Endothelial cell of umbilical vein (primary cell): ENCODE data around the gene ZBP1. TPM values are rescaled to one million over a fixed set of nuclear protein-coding genes. Genes with fewer than 3 reads are reported as not detected.

Experiments
- BruUV-seq: library from RNA; stranded (reverse); fragments of 400-500 nt; replicated peaks from 2 replicates; lab custom pipeline; 2021; lab: Mats Ljungman, UMichigan
- CTCF ChIA-PET: fragments of 300-600, 350-600 bp; sonication (Branson Sonifier 250); formaldehyde crosslinking; loops from one replicate; lab custom pipeline; 2021; ENCODE audit warnings: antibody characterized with exemption, inconsistent platforms; lab: Charles Lee
- POLR2A ChIA-PET: fragments of 300-600, 350-600 bp; sonication (Branson Sonifier 250); formaldehyde crosslinking; loops from one replicate; lab custom pipeline; 2021; ENCODE audit warnings: antibody characterized with exemption, inconsistent platforms; lab: Charles Lee
- DNase-seq: peaks from one replicate; pipeline ENCODE4 v3.0.0-alpha.2; 2011; ENCODE audit warnings: low read depth, low spot score
- FAIRE-seq: peaks from 2 replicates; lab custom pipeline; 2011; peaks lifted over from hg19 to GRCh38; lab: Jason Lieb, UNC
- H2AFZ ChIP-seq: 2 replicates; pipeline ENCODE4 v1.6.0; 2012; ENCODE audit warnings: low read depth, low read length, control low read depth, inconsistent platforms
- H3K27ac ChIP-seq: 2 replicates; pipeline ENCODE4 v1.5.1; 2011; ENCODE audit warnings: low read depth, mild to moderate bottlenecking, control low read depth, low read length, moderate library complexity; ENCODE audit not compliant: insufficient read depth
- H3K27me3 ChIP-seq, 2 experiments: 2 replicates each; pipeline versions ENCODE4 v1.6.0 to v1.6.1; 2011; ENCODE audit warnings: low read length in 2 of 2, mixed read lengths in 1 of 2; ENCODE audit not compliant: control insufficient read depth in 2 of 2, insufficient read depth in 2 of 2
- H3K36me3 ChIP-seq, 2 experiments: 2 replicates in 1 of 2; 3 replicates in 1 of 2; pipeline ENCODE4 v1.5.1; 2011; ENCODE audit warnings: low read length in 2 of 2, mild to moderate bottlenecking in 1 of 2, moderate library complexity in 1 of 2; ENCODE audit not compliant: control insufficient read depth in 2 of 2, insufficient read depth in 2 of 2; ENCODE audit errors: extremely low read depth in 1 of 2
- H3K4me1 ChIP-seq: 3 replicates; pipeline ENCODE4 v1.5.1; 2011; ENCODE audit warnings: mild to moderate bottlenecking, low read length; ENCODE audit not compliant: control insufficient read depth, insufficient read depth; ENCODE audit errors: extremely low read depth
- H3K4me2 ChIP-seq: 2 replicates; pipeline ENCODE4 v1.6.1; 2011; ENCODE audit warnings: low read length, control low read depth, mixed read lengths; ENCODE audit not compliant: insufficient read depth
- H3K4me3 ChIP-seq, 3 experiments: fragments of 200-600 bp in 1 of 3; sonication (generic), shearing (Covaris generic) in 1 of 3; replicated peaks in 1 of 3; 2 replicates each; pipeline ENCODE4 v1.5.1; 2011 to 2016; ENCODE audit warnings: control low read depth in 3 of 3, low read length in 3 of 3, mild to moderate bottlenecking in 2 of 3, inconsistent platforms in 1 of 3, low read depth in 1 of 3, moderate library complexity in 1 of 3; ENCODE audit not compliant: insufficient read depth in 1 of 3
- H3K79me2 ChIP-seq: 2 replicates; pipeline ENCODE4 v1.6.0; 2012; ENCODE audit warnings: low read length, inconsistent platforms; ENCODE audit not compliant: control insufficient read depth, insufficient read depth
- H3K9ac ChIP-seq: replicated peaks from 2 replicates; pipeline ENCODE3; 2011; ENCODE audit warnings: low read length, control low read depth; ENCODE audit not compliant: insufficient read depth; ENCODE audit errors: extremely low read depth
- H3K9me1 ChIP-seq: replicated peaks from 3 replicates; pipeline ENCODE4 v1.6.0; 2011; ENCODE audit warnings: mild to moderate bottlenecking, low read length; ENCODE audit not compliant: control insufficient read depth, insufficient read depth; ENCODE audit errors: extremely low read depth
- H3K9me3 ChIP-seq: replicated peaks from 2 replicates; pipeline ENCODE4 v1.5.1; 2012; ENCODE audit warnings: low read length, inconsistent platforms; ENCODE audit not compliant: control insufficient read depth, insufficient read depth
- H4K20me1 ChIP-seq: replicated peaks from 2 replicates; pipeline ENCODE3; 2011; ENCODE audit warnings: mild to moderate bottlenecking, low read length; ENCODE audit not compliant: control insufficient read depth, insufficient read depth; ENCODE audit errors: extremely low read depth
- CTCF ChIP-seq, 2 donors: IDR thresholded peaks; 1 replicate in 1 of 2; 2 replicates in 1 of 2; pipeline ENCODE4 v1.5.1; 2011; ENCODE audit warnings: low read length in 2 of 2, mild to moderate bottlenecking in 2 of 2, moderate library complexity in 2 of 2, control low read depth in 1 of 2, inconsistent platforms in 1 of 2, low read depth in 1 of 2; ENCODE audit not compliant: insufficient read depth in 1 of 2; ENCODE audit errors: extremely low read depth in 1 of 2
- EZH2 ChIP-seq: IDR thresholded peaks from 2 replicates; pipeline ENCODE4 v1.6.1; 2012; ENCODE audit warnings: borderline replicate concordance, low read depth, mild to moderate bottlenecking, moderate library complexity, low read length, inconsistent platforms; ENCODE audit not compliant: severe bottlenecking
- FOS ChIP-seq: IDR thresholded peaks from 2 replicates; pipeline ENCODE4 v1.6.1; 2011; ENCODE audit warnings: mild to moderate bottlenecking, low read length, moderate library complexity, borderline replicate concordance; ENCODE audit not compliant: insufficient read depth
- GATA2 ChIP-seq: IDR thresholded peaks from 2 replicates; pipeline ENCODE4 v1.7.0; 2011; ENCODE audit warnings: low read depth, mild to moderate bottlenecking, moderate library complexity, mixed read lengths, low read length; ENCODE audit not compliant: insufficient read length, insufficient read depth
- JUN ChIP-seq: IDR thresholded peaks from 2 replicates; pipeline ENCODE4 v1.6.1; 2011; ENCODE audit warnings: borderline replicate concordance, low read depth; ENCODE audit not compliant: insufficient read length, insufficient read depth
- MAX ChIP-seq: IDR thresholded peaks from 2 replicates; pipeline ENCODE4 v1.6.1; 2011; ENCODE audit not compliant: insufficient read depth, insufficient read length
- MYC ChIP-seq: IDR thresholded peaks from one replicate; pipeline ENCODE4 v1.6.1; 2011; ENCODE audit warnings: mild to moderate bottlenecking, low read depth, low read length
- POLR2A ChIP-seq: IDR thresholded peaks from 2 replicates; pipeline ENCODE4 v1.6.1; 2012; ENCODE audit warnings: low read depth, mild to moderate bottlenecking, control low read depth, low read length
- POLR2AphosphoS5 ChIP-seq: IDR thresholded peaks from 2 replicates; pipeline ENCODE4 v1.6.1; 2012; ENCODE audit warnings: low read depth, mild to moderate bottlenecking, control low read depth, low read length, moderate library complexity; ENCODE audit not compliant: insufficient read depth
- dilution Hi-C: fragments of 300-500 bp; cut with MboI; formaldehyde crosslinking; loops from one replicate; pipeline ENCODE4 v1.15.0; 2019; ENCODE audit warnings: low sequenced_read_pairs; ENCODE audit not compliant: extremely low pct_ligation_motif_present
- intact Hi-C: fragments of 100-400 bp; cut with micrococcal nuclease; formaldehyde crosslinking; loops from one replicate; pipeline ENCODE4 v1.10.0; 2022
- polyA plus RNA-seq, 4 experiments: library from polyadenylated mRNA; depleted of rRNA in 3 of 4; stranded (reverse) in 3 of 4; unstranded in 1 of 4; fragments of >200 nt; gene quantifications; 2 replicates each; pipeline versions ENCODE4 v1.2.1 to v1.2.3, GENCODE V29; 2011 to 2012; ENCODE audit warnings: missing spikeins in 1 of 4
- total RNA-seq: library from RNA; stranded (reverse); gene quantifications from 2 replicates; pipeline ENCODE4 v1.2.3, GENCODE V29; 2021

ZBP1 gene
- total and polyA plus RNA-seq, 2 donors (not counting 3 experiments of a cell fraction or from before 2014, with no cell fraction given): not detected

- BruUV-seq: no TSS peak
Measured at GRCh38 chr20:57598060-57598459, 22.2 kb downstream of the ZBP1 start.

More at GRCh38 chr20:57598060-57598459, 22.2 kb downstream of the ZBP1 start:
- Histone ChIP-seq H3K4me3 (no peak overlapping the region), H2AFZ (no peak overlapping the region), H3K4me1 (no peaks in the 10 kb centered on the region), H3K9ac (no peak overlapping the region), H3K9me3 (no peaks in the 10 kb centered on the region), H3K4me2 (no peak overlapping the region), H3K27me3 (peaks cover 2% of the 10 kb centered on the region in 2 experiments), H3K36me3 (no peaks in the 10 kb centered on the region), H3K27ac (no peak overlapping the region), H3K9me1 (no peaks in the 10 kb centered on the region), H4K20me1 (no peaks in the 10 kb centered on the region), H3K79me2 (no peaks in the 10 kb centered on the region)
- TF ChIP-seq MAX (no peak), EZH2 (no peak), POLR2A (no peak), FOS (no peak), CTCF (IDR thresholded peaks at IDR 0.05; ENCODE audit: extremely low read depth in 1 of 2, insufficient read depth in 1 of 2, low read depth in 1 of 2, low read length in 2 of 2) (no peak), MYC (no peak), GATA2 (no peak), POLR2AphosphoS5 (no peak), JUN (no peak)
- CTCF ChIA-PET: interaction anchor here (0.8 to 6.3 kb wide), 5 partner anchors 24 to 611 kb away, joined by 4 to 54 read pairs (median 48); no protein-coding TSS in a partner anchor
- DNase-seq (no peak), FAIRE-seq (no peak)
- POLR2A ChIA-PET: no interaction called here
- intact Hi-C loops: loop anchor here (5.0 kb wide), 1 partner anchor 594 kb away; no protein-coding TSS in a partner anchor
- dilution Hi-C loops: no loop called here
